Endothelial cell (in vitro differentiated cells): ENCODE measurements around the gene DAPK2. TPM values are rescaled to one million over a fixed set of nuclear protein-coding genes. Genes with fewer than 3 reads are reported as not detected.
"Not testable (repeated sequence)": the region's sequence is repeated elsewhere in the genome, so short reads cannot be mapped to it uniquely, and the experiment has no call there.

Experiments used
- DNase-seq: peaks from one replicate; pipeline ENCODE4 v3.0.0; 2021; ENCODE audit warnings: low spot score
- H3K27ac Mint-ChIP-seq: one replicate; pipeline ENCODE4 v1.8.0; 2021; ENCODE audit warnings: mixed read lengths, inconsistent platforms; ENCODE audit not compliant: unreplicated experiment
- H3K27me3 Mint-ChIP-seq: one replicate; pipeline ENCODE4 v1.8.0; 2021; ENCODE audit warnings: mild to moderate bottlenecking, moderate library complexity, mixed read lengths, inconsistent platforms; ENCODE audit not compliant: unreplicated experiment
- H3K36me3 Mint-ChIP-seq: one replicate; pipeline ENCODE4 v1.8.0; 2021; ENCODE audit warnings: mild to moderate bottlenecking, low read depth, mixed read lengths, inconsistent platforms; ENCODE audit not compliant: unreplicated experiment
- H3K4me1 Mint-ChIP-seq: one replicate; pipeline ENCODE4 v1.8.0; 2021; ENCODE audit warnings: mild to moderate bottlenecking, mixed read lengths, inconsistent platforms; ENCODE audit not compliant: unreplicated experiment
- H3K4me3 Mint-ChIP-seq: one replicate; pipeline ENCODE4 v1.8.0; 2021; ENCODE audit warnings: mild to moderate bottlenecking, mixed read lengths, inconsistent platforms; ENCODE audit not compliant: unreplicated experiment
- H3K9me3 Mint-ChIP-seq: one replicate; pipeline ENCODE4 v1.8.0; 2021; ENCODE audit warnings: mixed read lengths, inconsistent platforms; ENCODE audit not compliant: unreplicated experiment
- total RNA-seq: library from RNA; stranded (reverse); fragmentation: NEBNext Ultra II Directional; extraction: Animal tissue kit (Norgen Biotek cat#: 25700); gene quantifications from one replicate; pipeline ENCODE4 v1.2.1, GENCODE V29; 2021; ENCODE audit not compliant: unreplicated experiment
- TF ChIP-seq, protein P1 (sequence below): fragments of 200-600 bp; sonication (generic); IDR thresholded peaks from one replicate; pipeline ENCODE4 v1.5.0; 2021; ENCODE audit warnings: antibody characterized with exemption; ENCODE audit not compliant: unreplicated experiment

Gene DAPK2
- total RNA-seq, 1 donor from 2014 or later = 10.0 TPM

DNA sequence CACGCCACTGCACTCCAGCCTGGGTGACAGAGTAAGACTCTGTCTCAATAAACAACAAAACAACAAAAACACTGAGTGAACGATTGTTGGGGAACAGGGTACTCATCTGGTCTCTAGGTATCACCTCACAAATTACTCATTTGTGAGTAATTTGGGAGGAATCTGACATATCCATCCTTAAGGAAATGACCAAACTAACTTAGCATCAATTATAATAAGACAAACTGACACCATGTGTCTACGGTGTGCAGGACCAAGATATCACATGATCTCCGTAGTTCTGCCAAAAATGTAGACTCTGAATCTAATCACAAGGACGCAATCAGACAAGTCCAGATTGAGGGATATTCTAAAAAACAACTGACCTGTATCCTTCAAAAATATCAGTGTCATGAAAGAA, 12.0 kb upstream of the DAPK2 start:
- DNase-seq = no peak
- TF ChIP-seq, protein P1, sequence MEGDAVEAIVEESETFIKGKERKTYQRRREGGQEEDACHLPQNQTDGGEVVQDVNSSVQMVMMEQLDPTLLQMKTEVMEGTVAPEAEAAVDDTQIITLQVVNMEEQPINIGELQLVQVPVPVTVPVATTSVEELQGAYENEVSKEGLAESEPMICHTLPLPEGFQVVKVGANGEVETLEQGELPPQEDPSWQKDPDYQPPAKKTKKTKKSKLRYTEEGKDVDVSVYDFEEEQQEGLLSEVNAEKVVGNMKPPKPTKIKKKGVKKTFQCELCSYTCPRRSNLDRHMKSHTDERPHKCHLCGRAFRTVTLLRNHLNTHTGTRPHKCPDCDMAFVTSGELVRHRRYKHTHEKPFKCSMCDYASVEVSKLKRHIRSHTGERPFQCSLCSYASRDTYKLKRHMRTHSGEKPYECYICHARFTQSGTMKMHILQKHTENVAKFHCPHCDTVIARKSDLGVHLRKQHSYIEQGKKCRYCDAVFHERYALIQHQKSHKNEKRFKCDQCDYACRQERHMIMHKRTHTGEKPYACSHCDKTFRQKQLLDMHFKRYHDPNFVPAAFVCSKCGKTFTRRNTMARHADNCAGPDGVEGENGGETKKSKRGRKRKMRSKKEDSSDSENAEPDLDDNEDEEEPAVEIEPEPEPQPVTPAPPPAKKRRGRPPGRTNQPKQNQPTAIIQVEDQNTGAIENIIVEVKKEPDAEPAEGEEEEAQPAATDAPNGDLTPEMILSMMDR = no peak
- H3K4me1 Mint-ChIP-seq = no peaks in the 10 kb centered on the region
- no peaks in the 10 kb centered on the region for H3K36me3 Mint-ChIP-seq
- H3K27ac Mint-ChIP-seq = no peak overlapping the region
- H3K4me3 Mint-ChIP-seq = no peak overlapping the region
- no peaks in the 10 kb centered on the region for H3K9me3 Mint-ChIP-seq
- H3K27me3 Mint-ChIP-seq = no peaks in the 10 kb centered on the region

- not testable (repeated sequence) for H3K9me3 Mint-ChIP-seq
These were observed 7.4 kb upstream of the DAPK2 start for GRCh38 chr15:64053674-64054073.

DNA sequence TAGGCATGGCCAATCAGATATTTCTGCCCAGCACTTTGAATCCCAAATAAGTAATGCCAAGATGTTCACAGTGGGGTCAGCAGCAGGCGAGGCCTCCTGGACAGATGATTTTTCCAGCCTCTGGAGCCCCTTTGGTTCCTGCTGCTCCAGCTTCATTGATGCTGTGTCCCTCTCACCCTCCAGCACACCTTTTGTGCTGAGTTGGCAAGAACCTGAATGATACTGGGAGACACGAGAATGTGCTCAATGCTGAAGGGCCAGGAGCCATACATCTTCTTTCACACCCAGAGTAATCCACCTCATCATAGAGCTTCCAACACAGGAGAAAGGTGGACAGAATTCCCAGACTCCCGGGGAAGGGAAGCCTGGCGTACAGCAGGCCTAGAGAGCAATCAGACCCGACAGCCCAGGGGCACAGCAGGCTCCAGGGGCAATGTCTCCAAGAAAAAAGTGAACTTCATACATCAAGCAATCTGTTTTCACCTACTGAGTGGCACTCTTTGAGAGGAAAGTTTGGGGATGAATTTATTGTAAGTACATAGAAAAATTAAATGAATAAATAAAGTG, 6.7 kb upstream of the DAPK2 start:
- no peak overlapping the region for H3K27ac Mint-ChIP-seq
- TF ChIP-seq, protein P1 = no peak
- no peaks in the 10 kb centered on the region for H3K9me3 Mint-ChIP-seq
- DNase-seq = no peak
- peaks cover 10% of the 10 kb centered on the region for H3K4me1 Mint-ChIP-seq
- no peak overlapping the region for H3K4me3 Mint-ChIP-seq
- peaks cover 5% of the 10 kb centered on the region for H3K27me3 Mint-ChIP-seq
- no peaks in the 10 kb centered on the region for H3K36me3 Mint-ChIP-seq

More at GRCh38 chr15:64053674-64054073, 7.4 kb upstream of the DAPK2 start:
- not testable (repeated sequence) for H3K27ac Mint-ChIP-seq, H3K27me3 Mint-ChIP-seq, DNase-seq, H3K36me3 Mint-ChIP-seq, H3K4me3 Mint-ChIP-seq, H3K4me1 Mint-ChIP-seq

GRCh38 chr15:64051407-64052259, 5.3 kb upstream of the DAPK2 start:
- H3K4me3 Mint-ChIP-seq = no peak overlapping the region
- no peak for DNase-seq
- H3K36me3 Mint-ChIP-seq = no peaks in the 10 kb centered on the region
- TF ChIP-seq, protein P1 = no peak
- H3K9me3 Mint-ChIP-seq = no peaks in the 10 kb centered on the region
- H3K4me1 Mint-ChIP-seq = peaks cover 17% of the 10 kb centered on the region
- peak overlapping the region; percentile 68 for H3K27ac Mint-ChIP-seq
- peaks cover 8% of the 10 kb centered on the region for H3K27me3 Mint-ChIP-seq

DNA sequence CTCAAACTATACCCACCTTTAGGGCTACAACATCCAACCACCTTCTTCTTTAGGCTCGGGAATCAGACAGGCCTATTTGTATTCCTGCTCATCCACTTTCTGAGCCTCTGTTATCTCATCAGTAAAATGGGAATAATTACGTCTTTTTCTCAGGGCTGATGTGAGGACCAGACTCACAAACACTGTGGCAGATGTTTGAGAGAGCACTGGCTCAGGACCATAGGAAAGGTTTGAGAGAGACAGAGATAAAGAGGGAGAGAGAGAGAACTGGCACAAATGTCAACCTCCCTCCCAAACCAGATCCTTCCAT, 4.8 kb upstream of the DAPK2 start:
- Mint-ChIP-seq H3K27me3 (peaks cover 10% of the 10 kb centered on the region), H3K4me1 (peaks cover 18% of the 10 kb centered on the region), H3K27ac (no peak overlapping the region), H3K9me3 (no peaks in the 10 kb centered on the region), H3K36me3 (no peaks in the 10 kb centered on the region), H3K4me3 (no peak overlapping the region)
- DNase-seq = no peak
- TF ChIP-seq, protein P1 = no peak
